Activated CD4-positive, alpha-beta T cell treated with anti-CD3 and anti-CD28 coated beads for 4 hours (primary cell): Measurements from ENCODE around the gene RXFP2.
A peak's percentile ranks its signal among the peaks of the same experiment; 100 is the strongest.

Experiments
- DNase-seq, 2 donors: peaks; one replicate each; pipeline ENCODE4 v3.0.0-alpha.2; 2020

RXFP2 gene

DNA sequence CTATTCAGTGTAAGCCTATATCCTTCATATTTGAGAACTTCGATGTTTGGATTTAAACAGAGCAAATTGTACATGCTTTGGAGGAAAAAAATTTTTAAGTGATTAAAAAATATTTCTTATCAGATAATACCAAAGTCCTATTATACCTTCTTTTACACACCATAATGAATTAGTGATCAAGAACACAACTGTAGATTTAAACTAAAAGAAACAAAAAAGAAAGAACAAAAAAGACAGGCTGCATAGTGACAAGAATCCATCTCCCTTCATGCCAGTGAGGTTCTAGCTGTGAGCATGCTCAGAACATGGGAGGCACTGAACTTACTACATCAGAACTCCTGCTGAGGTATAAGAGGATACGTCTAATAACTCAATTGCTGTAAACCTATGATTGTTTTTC is at the start of gene RXFP2:
RXFP2 (plus strand) TSS at position 301 of the 400 bp plus-strand sequence; CDS start at position 388, 87 bp downstream.
- DNase-seq, result no peak

DNA sequence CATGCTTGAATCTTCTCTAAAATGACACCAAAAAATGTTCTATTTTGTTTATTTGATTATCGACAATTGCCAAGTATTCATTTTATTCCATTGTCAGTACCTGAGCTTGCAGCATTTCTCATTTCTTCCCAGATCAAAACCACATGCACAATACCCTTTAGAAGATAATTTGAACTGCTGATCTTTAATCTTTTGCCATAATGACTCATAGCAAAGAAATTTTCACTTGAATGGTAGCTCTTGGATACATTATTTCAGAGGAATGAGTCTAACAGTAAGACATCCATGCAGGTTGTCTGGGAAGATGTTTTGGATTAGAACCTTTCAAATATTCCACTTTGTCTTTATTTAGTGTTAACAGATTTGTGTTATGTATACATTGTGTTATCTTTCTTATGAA is 42.0 kb upstream of the RXFP2 start:
- no peak for DNase-seq

DNA sequence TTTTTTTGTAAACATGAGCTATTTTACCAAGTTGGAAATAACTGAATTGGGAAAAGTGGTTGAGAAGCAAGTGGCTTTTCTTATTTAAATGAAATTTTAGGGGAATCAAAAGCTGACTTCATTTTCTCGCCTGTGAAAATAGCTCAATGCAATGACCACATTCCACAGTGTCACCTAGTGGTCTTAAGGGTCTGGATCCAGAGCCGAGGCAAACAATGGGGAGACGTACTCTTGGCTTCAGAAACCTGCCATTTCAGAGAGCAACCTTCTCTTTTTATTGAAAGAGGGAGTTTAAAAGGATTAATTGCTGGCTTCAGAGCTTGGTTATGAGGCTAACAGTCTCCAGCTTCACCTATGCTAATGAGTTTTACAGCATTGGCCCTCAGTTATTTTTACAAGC is 39.7 kb upstream of the RXFP2 start:
- no peak for DNase-seq

DNA sequence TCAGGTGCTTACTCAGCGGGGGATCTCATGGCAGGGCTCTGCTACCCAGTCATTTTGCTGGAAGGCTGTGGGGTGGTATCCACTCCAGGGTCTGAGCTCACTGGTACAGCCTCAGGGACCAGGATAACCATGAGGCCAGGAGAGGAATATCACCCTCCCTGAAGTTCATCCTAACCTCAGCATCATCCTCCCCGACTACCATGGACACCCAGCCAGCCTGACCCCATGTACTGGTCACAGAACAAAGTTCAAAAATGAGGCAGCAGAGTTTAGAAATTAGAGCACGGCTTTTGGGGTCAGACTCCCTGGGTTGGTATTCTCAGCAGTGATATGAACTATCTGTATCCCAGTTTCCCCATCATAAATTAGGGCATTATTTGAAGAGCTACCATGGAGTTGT is 35.5 kb upstream of the RXFP2 start:
- DNase-seq, result no peak

- DNase-seq, result no peak
Measured at GRCh38 chr13:31706105-31706504, 33.2 kb upstream of the RXFP2 start.

DNA sequence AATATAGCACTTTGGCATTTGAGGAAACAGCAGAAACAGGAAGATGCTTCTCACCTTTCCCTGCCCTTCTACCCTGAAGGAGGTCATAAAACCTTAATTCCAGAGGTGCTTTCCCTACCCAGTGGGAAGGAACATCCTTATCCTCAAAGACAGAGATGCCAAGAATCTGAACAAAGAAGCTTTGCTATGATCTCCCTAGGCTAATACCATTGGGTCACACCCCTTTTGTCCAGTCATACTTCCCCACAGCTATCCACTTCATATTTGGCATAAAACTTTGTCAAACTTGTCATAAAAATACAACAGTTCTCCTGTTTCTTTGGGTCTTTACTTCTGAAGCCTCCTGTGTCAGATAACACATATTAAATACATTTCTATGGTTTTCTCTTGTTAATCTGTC is 21.7 kb upstream of the RXFP2 start:
- no peak for DNase-seq

- no peak for DNase-seq
Measured at GRCh38 chr13:31719214-31719613, 20.1 kb upstream of the RXFP2 start.

GRCh38 chr13:31722673-31723072 is 16.7 kb upstream of the RXFP2 start:
- no peak for DNase-seq

DNA sequence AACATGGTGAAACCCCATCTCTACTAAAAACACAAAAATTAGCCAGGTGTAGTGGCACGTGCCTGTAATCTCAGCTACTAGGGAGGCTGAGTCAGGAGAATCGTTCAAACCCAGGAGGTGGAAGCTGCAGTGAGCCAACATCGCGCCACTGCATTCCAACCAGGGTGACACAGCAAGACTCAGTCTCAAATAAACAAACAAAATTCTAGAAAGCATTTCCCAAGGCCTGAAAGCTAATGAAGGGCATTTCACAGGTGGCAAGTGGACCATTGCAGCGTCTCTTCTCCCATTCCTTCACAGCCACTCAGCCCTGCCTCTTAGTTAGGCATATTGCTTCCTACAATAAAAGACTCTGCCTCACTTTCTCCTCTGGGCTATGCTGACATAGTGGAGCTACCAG is 13.5 kb upstream of the RXFP2 start:
- DNase-seq, result no peak

DNA sequence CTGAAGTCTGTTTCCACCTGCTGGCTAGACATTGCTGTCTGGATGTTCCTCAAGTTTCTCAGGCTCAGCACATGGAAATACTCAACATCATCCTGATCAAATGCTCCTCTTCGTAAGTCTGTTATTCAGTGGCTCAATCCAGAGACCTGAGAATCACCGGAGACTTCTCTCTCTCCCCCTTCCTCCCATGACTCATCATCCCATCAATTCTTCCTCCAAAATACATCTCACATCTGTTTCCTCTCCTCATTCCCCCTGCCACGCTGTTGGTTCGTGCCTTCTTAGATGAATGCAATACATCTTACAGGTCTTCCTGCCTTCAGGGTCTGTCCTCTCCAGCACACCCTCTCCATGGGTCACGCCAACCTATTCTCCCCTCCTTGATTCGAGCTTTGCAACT is 7.4 kb upstream of the RXFP2 start:
- DNase-seq, result no peak

- no peak for DNase-seq
Measured at GRCh38 chr13:31733066-31733465, 6.3 kb upstream of the RXFP2 start.

DNA sequence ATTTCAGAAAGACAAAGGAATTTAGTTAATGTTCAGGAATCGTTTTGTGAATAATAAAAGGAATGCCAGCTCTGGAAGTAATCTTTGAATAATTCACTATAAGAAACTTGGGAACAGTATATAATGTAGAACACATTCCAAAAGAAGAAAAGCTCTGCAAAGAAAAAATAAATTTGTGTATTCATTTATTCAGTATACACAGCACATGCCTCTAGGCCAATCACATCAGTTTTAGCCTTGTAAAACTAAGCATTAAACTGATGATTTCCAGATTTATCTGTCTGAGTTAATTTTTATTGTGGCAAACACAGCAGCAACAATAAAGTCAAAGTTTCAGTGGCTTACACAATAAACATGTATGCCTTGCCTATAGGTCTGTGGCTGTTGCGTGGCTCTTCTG is 5.7 kb upstream of the RXFP2 start:
- DNase-seq, result no peak

DNA sequence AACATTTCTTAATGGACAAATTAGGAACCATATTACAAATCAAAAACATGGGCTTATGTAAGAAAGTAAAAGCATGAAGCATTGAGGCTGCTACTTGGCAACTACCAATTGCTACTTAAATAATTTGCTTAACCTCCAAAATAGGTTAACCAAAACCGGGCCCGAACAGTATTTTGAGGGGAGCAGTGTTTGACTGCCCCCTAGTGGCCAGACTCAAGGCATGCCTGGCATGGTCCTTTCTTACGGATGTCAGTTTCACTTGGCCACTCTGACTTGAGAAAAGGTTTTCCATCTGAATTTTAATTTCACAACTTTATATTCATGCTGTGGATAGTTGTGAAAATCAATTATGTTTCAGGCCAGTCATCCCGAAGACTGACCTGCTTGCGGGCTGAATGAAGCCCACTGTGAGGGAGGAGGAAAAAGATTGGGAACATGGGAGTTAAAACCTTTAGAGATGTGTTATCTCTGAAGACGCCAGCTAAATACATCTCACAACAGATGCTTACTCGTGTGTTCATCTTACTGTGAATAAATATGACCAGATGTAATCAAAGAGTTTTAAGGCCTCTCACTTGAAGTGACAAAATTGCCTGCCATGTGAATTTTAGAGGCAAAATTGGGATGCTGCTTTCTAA is 2.9 kb downstream of the RXFP2 start:
- peak; percentile 51 to 56 for DNase-seq

DNA sequence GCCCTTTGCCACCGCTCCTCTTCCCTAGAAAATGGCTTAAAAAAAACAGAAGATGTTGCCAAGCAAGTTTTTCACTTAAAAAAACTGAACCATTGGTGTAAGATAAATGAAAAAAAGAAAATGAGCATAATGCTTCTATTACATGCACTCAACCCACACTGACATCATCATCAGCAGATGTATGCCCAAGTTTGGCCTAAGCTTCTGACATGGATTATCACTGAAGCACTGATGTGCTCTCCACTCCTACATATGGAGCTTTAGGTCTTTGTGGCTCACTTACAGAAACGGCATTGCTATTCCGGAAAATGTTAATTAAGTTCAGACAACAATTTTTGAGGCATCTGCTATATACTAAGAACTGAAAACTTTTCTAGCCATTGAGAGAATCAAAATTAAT is 8.0 kb downstream of the RXFP2 start:
- DNase-seq, result no peak

DNA sequence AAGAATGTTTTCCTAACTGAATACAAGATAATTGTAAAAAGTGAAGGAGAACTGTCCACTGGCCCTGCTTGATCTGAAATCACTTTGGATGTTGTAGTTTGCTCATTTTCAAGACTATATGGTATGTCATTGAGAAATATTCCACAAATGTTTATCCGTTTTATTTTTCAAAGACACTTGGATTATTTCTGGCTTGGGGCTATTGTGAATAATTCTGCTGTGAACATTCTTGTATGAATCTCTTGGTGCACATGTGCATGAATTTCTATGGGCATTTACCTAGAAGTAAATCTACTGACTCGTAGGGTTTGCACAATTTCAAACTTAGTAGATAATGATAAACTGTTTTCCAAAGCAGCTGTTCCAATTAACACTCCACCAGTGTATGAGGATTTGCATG is 8.6 kb downstream of the RXFP2 start:
- no peak for DNase-seq

- no peak for DNase-seq
Measured at GRCh38 chr13:31749929-31750328, 10.6 kb downstream of the RXFP2 start.

DNA sequence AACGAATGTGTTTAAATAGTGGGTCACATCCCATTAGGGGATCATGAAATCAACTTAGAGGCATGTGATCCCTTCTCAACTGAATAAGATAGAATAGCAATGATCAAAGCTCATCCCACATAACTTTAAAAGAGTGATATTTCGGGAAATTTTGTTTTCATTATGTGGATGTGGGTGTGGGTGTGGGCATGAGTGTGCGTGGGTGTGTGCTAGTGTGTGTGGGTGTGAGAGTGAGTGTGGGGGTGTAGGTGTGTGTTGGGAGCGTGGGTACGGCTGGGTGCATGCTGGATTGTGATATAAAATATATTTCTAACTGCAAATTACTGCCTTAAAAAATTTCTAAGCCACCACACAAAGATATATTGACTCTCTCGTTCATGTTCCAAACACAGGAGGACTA is 15.9 kb downstream of the RXFP2 start:
- DNase-seq, result no peak

GRCh38 chr13:31755803-31756212 is 16.5 kb downstream of the RXFP2 start:
- DNase-seq, result no peak

DNA sequence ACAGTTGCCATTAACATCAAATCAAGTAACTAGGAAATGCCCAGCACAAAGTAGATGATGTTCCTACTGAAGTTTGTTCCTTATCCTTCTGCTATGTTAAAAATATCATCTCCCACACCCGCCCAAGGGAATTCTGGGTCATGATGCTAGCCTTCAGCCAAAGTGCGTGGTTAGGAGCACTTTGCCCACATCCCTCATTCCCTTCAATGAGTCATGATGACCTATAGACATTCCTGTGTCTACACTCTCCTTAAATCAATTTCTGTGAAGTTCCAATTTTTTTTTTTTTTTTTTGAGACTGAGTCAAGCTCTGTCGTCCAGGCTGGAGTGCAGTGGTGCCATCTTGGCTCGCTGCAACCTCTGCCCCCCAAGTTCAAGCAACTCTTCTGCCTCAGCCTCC is 17.0 kb downstream of the RXFP2 start:
- no peak for DNase-seq

DNA sequence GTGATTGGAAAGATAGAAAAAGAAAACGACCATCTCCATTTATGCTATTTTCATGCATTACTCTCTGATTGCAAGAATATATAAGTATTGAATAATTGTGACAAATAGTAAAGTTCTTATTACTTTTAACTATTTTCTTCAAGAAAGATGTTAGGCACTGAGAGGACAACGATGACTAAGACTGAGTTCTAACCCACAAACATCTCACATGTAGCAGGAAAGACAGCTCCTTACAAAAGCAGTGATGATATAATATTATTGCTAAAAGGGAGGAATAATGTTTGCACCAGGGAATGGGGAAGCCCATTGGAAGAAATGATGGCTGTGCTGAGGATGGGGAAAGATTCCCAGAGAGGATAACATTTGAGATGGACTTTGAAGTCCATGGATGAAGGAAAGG is 22.6 kb downstream of the RXFP2 start:
- no peak for DNase-seq

- DNase-seq, result no peak
Measured at GRCh38 chr13:31764556-31764955, 25.2 kb downstream of the RXFP2 start.

GRCh38 chr13:31765138-31765785 is 25.9 kb downstream of the RXFP2 start:
- DNase-seq, result no peak

DNA sequence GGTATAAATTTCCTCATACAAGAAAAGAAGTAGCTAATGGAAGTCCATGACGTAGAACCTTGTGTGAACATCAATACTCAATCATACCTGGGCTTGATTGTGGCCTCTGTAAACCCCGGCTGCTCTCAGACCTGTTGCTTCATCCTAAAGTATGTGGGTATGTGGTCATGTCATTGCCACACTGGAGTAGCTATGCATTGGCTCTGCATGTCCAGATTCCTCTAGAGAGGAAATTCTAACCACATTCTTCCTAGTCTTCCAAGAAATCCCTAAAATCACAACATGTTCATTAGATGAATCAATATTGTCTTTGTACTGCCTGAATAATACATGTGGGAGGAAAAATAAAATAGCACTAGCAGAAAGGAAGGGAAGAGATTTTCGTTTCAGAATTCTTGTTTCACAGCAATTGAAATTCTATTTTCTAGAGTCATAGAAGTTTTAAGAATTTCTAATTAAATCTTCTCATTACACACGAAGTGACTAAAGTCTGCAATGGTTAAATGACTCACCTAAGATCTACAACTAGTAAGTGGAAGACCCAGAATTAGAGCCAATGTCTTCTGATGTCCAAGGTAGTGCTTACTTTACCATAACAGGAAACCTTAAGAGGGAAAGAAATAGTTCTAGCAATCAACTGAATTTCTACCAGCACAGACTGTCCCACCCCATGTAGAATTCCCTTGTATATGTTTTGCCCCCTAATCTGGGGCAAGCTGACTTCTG is 28.0 kb downstream of the RXFP2 start:
- no peak for DNase-seq

- DNase-seq, result no peak
Measured at GRCh38 chr13:31768351-31768750, 29.0 kb downstream of the RXFP2 start.
